ENCODE results near the gene CRTC1.

Gene CRTC1

DNA sequence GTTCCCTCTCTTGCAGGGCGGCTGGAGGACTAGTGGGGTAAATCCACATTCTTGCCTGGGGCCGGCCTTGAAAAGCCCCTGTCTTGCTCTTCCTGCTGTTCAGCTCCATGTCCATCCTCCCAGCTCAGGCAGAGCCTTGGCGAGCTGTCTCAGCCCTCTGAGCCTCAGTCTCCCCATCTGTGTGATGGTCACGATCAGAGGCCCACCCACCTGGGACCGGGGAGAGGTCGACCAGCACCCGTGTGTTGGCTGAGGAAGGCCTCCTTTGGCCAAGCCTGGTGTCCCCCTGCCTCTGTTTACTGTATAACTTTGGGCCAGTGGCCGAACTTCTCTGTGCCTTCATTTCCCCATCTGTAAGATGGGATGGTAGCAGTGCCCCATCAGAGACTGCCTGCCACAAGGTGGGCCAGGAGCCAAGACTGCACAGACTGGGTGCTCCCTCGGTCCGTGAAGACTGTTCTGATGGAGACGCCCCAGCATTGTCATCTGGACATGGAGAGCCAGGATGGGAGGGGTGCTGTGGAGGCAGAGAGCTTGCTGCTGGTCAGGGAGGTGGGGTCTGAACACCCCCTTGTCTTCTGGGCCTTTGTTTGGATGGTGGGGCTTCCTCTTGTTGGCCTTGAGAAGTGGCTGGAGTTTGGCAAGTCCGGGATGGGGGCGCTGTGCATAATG, 28.2 kb upstream of the CRTC1 start:
- no peak overlapping the region for H3K27ac ChIP-seq
- TF ChIP-seq, protein P1, sequence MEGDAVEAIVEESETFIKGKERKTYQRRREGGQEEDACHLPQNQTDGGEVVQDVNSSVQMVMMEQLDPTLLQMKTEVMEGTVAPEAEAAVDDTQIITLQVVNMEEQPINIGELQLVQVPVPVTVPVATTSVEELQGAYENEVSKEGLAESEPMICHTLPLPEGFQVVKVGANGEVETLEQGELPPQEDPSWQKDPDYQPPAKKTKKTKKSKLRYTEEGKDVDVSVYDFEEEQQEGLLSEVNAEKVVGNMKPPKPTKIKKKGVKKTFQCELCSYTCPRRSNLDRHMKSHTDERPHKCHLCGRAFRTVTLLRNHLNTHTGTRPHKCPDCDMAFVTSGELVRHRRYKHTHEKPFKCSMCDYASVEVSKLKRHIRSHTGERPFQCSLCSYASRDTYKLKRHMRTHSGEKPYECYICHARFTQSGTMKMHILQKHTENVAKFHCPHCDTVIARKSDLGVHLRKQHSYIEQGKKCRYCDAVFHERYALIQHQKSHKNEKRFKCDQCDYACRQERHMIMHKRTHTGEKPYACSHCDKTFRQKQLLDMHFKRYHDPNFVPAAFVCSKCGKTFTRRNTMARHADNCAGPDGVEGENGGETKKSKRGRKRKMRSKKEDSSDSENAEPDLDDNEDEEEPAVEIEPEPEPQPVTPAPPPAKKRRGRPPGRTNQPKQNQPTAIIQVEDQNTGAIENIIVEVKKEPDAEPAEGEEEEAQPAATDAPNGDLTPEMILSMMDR (conservative IDR thresholded peaks at IDR 0.05): no peak

DNA sequence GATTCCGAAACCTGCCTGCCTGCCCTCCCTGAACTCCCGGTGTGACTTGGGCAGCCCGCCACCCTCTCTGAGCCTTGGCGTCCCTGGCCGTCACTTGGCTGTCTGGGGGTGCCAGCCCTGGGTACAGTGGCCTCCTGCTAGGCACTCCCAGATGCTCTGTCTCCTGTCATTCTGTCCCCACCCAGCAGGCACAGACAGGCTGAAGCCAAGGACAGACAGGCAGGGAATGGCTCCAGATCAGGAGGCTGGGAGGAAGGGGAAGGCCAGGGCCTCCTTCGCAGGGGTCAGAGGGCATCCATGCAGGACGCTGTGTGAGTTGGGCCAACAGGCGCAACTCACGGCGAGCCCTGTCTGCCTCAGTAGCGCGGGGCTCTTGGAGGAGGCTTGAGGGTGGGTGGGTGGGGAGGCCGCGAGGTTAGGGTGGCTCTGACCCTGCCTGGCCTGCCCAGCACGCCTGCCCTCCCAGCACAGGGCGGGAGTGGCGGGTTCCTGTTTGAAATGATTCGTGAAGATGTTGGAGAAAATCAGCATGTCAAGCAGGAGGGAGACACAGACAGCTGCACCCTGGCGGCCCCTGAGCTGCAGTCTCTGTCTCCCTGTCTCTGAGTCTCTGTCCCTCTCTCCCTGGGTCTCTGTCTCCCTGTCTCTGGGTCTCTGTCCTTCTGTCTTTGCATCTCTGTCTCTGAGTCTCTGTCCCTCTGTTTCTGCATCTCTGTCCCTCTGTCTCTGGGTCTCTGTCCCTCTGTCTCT, 27.0 kb upstream of the CRTC1 start:
- H3K27ac ChIP-seq: no peak overlapping the region
- TF ChIP-seq, protein P1 (conservative IDR thresholded peaks at IDR 0.05): no peak

DNA sequence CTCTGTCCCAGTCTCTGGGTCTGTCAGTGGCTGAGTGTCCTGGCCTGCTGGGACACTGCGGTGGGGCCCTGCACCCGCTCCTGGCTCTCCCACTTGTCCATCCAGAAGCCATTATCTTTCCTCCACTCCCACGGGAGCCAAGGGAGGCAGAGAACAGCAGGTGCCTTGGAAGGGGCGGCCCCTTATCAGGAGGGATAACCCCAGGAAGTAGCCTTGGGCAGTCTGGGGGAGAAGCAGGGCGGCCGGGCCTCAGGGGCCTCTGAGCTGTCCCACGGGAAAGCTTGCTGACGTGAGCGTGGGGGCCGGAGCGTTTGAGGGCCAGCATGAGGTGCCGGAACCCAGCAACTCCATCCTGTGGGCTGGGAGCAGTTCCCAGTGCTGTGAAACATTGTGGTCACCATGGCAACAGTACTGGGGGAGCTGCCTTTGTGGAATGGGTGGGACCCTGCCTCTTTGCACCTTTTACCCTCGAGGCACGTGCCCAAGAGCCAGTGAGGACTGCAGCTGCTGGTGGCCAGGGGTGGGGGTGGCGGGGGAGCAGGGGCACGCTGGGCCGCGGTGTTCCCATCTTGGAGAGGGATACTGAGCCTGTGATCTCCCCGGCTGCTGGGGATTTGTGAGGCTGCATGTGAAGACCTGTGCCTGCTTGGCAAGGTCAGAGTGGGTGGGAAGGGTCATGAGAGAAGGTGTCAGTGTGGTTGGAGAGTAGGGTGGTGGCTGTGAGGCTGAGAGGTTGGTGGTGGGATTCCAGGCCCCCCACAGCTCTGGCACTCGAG, 25.7 kb upstream of the CRTC1 start:
- no peak overlapping the region for H3K27ac ChIP-seq
- TF ChIP-seq, protein P1 (conservative IDR thresholded peaks at IDR 0.05): no peak

DNA sequence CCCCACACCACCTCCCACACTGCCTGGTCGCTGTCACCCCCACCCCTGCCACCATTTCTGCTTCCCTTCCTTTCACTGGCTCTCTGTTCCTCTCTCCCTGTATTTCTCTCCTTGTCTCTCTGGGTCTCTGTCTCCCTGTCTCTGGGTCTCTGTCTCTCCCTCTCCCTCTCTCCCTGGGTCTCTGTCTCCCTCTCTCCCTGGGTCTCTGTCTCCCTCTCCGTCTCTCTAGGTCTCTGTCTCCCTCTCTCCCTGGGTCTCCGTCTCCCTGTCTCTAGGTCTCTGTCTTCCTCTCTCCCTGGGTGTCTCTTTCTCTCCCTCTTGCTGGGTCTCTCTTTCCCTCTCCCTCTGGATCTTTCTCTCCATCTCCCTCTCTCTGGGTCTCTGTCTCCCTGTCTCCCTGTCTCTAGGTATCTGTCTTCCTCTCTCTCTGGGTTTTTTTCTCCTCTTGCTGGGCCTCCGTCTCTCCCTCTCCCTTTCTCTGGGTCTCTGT, 25.1 kb upstream of the CRTC1 start:
- TF ChIP-seq, protein P1 (conservative IDR thresholded peaks at IDR 0.05): no peak

GRCh38 chr19:18659281-18660050, 24.0 kb upstream of the CRTC1 start:
- TF ChIP-seq, protein P1 (conservative IDR thresholded peaks at IDR 0.05): no peak
- H3K27ac ChIP-seq: no peak overlapping the region

More for the DNA sequence above, 25.1 kb upstream of the CRTC1 start:
- no peak overlapping the region for H3K27ac ChIP-seq

- TF ChIP-seq, protein P1 (conservative IDR thresholded peaks at IDR 0.05): no peak
These were observed 23.2 kb upstream of the CRTC1 start for GRCh38 chr19:18660051-18660910.

More at GRCh38 chr19:18660051-18660910, 23.2 kb upstream of the CRTC1 start:
- H3K27ac ChIP-seq: no peak overlapping the region
